GM23338 (cell line): ENCODE data around the gene GRID2IP.

Experiments used
- EZH2phosphoT487 ChIP-seq: fragments of 200-600 bp; sonication (generic); IDR thresholded peaks from one replicate; pipeline ENCODE4 v1.8.1; 2018; ENCODE audit warnings: antibody characterized with exemption; ENCODE audit not compliant: unreplicated experiment
- POLR2AphosphoS5 ChIP-seq: IDR thresholded peaks from 2 replicates; pipeline ENCODE4 v1.6.1; 2016; ENCODE audit warnings: antibody characterized with exemption, low read depth
- TF ChIP-seq, protein P1 (sequence below), 2 experiments: fragments of 200-600 bp in 1 of 2; sonication (generic) in 1 of 2; conservative IDR thresholded peaks; 2 replicates each; pipeline versions ENCODE4 v1.5.1 to v1.6.1; 2016 to 2017; ENCODE audit warnings: antibody characterized with exemption in 2 of 2, low read depth in 2 of 2, mild to moderate bottlenecking in 2 of 2, moderate library complexity in 1 of 2

- TF ChIP-seq POLR2AphosphoS5 (no peak), EZH2phosphoT487 (no peak)
- TF ChIP-seq, protein P1, sequence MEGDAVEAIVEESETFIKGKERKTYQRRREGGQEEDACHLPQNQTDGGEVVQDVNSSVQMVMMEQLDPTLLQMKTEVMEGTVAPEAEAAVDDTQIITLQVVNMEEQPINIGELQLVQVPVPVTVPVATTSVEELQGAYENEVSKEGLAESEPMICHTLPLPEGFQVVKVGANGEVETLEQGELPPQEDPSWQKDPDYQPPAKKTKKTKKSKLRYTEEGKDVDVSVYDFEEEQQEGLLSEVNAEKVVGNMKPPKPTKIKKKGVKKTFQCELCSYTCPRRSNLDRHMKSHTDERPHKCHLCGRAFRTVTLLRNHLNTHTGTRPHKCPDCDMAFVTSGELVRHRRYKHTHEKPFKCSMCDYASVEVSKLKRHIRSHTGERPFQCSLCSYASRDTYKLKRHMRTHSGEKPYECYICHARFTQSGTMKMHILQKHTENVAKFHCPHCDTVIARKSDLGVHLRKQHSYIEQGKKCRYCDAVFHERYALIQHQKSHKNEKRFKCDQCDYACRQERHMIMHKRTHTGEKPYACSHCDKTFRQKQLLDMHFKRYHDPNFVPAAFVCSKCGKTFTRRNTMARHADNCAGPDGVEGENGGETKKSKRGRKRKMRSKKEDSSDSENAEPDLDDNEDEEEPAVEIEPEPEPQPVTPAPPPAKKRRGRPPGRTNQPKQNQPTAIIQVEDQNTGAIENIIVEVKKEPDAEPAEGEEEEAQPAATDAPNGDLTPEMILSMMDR (conservative IDR thresholded peaks at IDR 0.05; ENCODE audit: low read depth in 2 of 2): peak; percentile 53 to 82
Observed at GRCh38 chr7:6558837-6559236, 7.6 kb upstream of the GRID2IP start.
